Natural killer cell (primary cell): ENCODE results near the gene PRKAA2. TPM values are rescaled to one million over a fixed set of nuclear protein-coding genes. Genes with fewer than 3 reads are reported as not detected.

Experiments
- ATAC-seq, 3 donors: fragments of 150-1000 bp in 2 of 3; fragments of 200-7000 bp in 1 of 3; cut with Tn5 transposase; 1 replicate in 1 of 3; 2 replicates in 2 of 3; pipeline ENCODE4 v1.10.0; 2021; ENCODE audit warnings: mild to moderate bottlenecking in 2 of 3, moderate library complexity in 2 of 3
- DNase-seq, 2 donors: peaks; one replicate each; pipeline versions ENCODE4 v3.0.0 to v3.0.0-alpha.2; 2013 to 2021; ENCODE audit warnings: mixed read lengths in 1 of 2
- H3K27ac ChIP-seq: one replicate; pipeline ENCODE4 v1.5.1; 2013; ENCODE audit warnings: mild to moderate bottlenecking, low read length
- H3K27me3 ChIP-seq: one replicate; pipeline ENCODE4 v1.6.1; 2013; ENCODE audit warnings: low read length; ENCODE audit not compliant: control insufficient read depth, insufficient read depth
- H3K36me3 ChIP-seq: one replicate; pipeline ENCODE4 v1.6.1; 2013; ENCODE audit warnings: low read length; ENCODE audit not compliant: control insufficient read depth, insufficient read depth
- H3K4me1 ChIP-seq: one replicate; pipeline ENCODE4 v1.6.1; 2013; ENCODE audit warnings: low read length; ENCODE audit not compliant: control insufficient read depth, insufficient read depth
- H3K4me3 ChIP-seq: one replicate; pipeline ENCODE4 v1.5.1; 2013; ENCODE audit warnings: low read length
- H3K9me3 ChIP-seq: one replicate; pipeline ENCODE4 v1.6.1; 2013; ENCODE audit warnings: low read length; ENCODE audit not compliant: control insufficient read depth, insufficient read depth
- H3K27ac Mint-ChIP-seq, 2 donors: one replicate each; pipeline ENCODE4 v1.8.0; 2022; ENCODE audit warnings: mild to moderate bottlenecking in 2 of 2, mixed read lengths in 2 of 2, moderate library complexity in 1 of 2
- H3K27me3 Mint-ChIP-seq, 2 donors: one replicate each; pipeline ENCODE4 v1.8.0; 2022; ENCODE audit warnings: low read depth in 2 of 2, mixed read lengths in 2 of 2
- H3K36me3 Mint-ChIP-seq: one replicate; pipeline ENCODE4 v1.8.0; 2022; ENCODE audit warnings: mixed read lengths
- H3K4me1 Mint-ChIP-seq, 2 donors: one replicate each; pipeline ENCODE4 v1.8.0; 2022; ENCODE audit warnings: mixed read lengths in 2 of 2
- H3K4me3 Mint-ChIP-seq: one replicate; pipeline ENCODE4 v1.8.0; 2022; ENCODE audit warnings: mild to moderate bottlenecking, moderate library complexity, mixed read lengths
- H3K9me3 Mint-ChIP-seq, 2 donors: one replicate each; pipeline ENCODE4 v1.8.0; 2022; ENCODE audit warnings: mixed read lengths in 2 of 2
- WGBS: methylation state at CpG from one replicate; pipeline ENCODE4 v1.1.7; 2013; ENCODE audit warnings: missing lambda C conversion rate; ENCODE audit not compliant: insufficient coverage; 5-methylcytosine and 5-hydroxymethylcytosine counted together
- intact Hi-C: fragments of 100-400 bp; cut with micrococcal nuclease; formaldehyde crosslinking; loops from one replicate; pipeline ENCODE4 v1.14.2; 2022
- total RNA-seq, 4 donors: library from RNA; stranded (reverse); fragments of 120-200 nt in 1 of 4; gene quantifications; one replicate each; pipeline versions ENCODE4 v1.2.3 to v1.2.4, GENCODE V29; 2013 to 2022
- TF ChIP-seq, protein P1 (sequence below): fragments of 200-600 bp; IDR thresholded peaks from one replicate; pipeline ENCODE4 v1.8.0; 2022; ENCODE audit warnings: antibody characterized with exemption

Gene PRKAA2
- total RNA-seq, 3 donors from 2014 or later (not counting 1 experiment from before 2014, with no cell fraction given), result not detected

DNA sequence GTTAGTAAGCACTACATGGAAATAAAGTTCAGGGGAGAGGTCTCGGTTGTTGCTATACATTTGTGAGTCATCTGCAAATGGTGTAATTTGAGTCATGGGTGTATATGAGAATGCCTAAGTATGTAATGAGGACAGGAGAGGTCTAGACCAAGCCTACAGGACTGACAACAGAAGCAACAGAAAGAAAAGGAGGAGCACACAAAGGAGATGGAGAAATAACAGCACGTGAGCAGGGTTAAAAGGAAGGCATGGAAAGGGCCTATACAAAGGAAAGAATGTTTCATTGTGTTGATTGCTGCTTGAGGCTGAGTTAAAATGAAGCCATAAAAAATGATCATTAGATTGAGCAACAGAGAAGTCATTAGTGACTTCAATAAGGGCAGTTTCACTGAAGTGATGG lies 28.0 kb upstream of the PRKAA2 start:
- no peaks in the 10 kb centered on the region for H3K4me1 Mint-ChIP-seq

DNA sequence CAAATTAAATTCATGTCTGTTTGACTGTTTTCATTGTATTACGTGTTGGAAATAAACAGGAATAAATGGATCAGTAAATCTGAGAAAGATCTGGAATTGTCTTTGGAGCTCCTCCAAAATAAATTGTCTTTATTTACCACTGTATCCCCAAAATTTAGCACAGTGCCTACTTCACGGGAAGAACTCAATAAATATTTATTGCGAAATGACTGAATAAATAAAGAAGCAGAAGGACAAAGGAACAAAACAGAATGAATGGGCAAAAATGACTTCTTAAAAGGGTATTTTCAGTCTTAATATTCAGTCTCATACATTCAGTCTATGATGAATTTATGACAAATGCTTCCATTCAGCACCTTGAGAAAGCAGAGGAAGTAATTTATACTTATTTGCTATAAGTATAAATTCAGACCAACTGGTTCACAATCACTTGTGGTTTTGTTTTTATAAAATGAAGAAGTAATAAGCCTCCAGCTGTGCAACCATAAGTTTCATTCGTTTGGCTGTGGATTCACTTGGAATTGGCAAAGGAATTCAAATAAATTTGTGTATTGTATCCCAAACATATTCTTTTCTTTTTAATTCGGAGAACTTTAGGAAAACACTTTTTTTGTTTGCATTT lies 19.2 kb upstream of the PRKAA2 start:
- intact Hi-C loops, result no loop called here
- no peak overlapping the region for H3K4me3 ChIP-seq
- H3K27me3 Mint-ChIP-seq, result peaks cover 2 to 24% of the 10 kb centered on the region in 2 donors
- no peak overlapping the region for H3K27ac ChIP-seq
- no peaks in the 10 kb centered on the region for H3K4me1 ChIP-seq
- H3K36me3 ChIP-seq, result no peaks in the 10 kb centered on the region
- ATAC-seq (no peak), DNase-seq (no peak)
- TF ChIP-seq, protein P1, sequence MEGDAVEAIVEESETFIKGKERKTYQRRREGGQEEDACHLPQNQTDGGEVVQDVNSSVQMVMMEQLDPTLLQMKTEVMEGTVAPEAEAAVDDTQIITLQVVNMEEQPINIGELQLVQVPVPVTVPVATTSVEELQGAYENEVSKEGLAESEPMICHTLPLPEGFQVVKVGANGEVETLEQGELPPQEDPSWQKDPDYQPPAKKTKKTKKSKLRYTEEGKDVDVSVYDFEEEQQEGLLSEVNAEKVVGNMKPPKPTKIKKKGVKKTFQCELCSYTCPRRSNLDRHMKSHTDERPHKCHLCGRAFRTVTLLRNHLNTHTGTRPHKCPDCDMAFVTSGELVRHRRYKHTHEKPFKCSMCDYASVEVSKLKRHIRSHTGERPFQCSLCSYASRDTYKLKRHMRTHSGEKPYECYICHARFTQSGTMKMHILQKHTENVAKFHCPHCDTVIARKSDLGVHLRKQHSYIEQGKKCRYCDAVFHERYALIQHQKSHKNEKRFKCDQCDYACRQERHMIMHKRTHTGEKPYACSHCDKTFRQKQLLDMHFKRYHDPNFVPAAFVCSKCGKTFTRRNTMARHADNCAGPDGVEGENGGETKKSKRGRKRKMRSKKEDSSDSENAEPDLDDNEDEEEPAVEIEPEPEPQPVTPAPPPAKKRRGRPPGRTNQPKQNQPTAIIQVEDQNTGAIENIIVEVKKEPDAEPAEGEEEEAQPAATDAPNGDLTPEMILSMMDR, result no peak
- no peaks in the 10 kb centered on the region for H3K36me3 Mint-ChIP-seq
- peaks cover 0 to 3% of the 10 kb centered on the region in 2 donors for H3K9me3 Mint-ChIP-seq
- no peaks in the 10 kb centered on the region for H3K4me1 Mint-ChIP-seq
- WGBS, result 47% methylated on average over 3 of the region's 5 CpGs
- H3K27me3 ChIP-seq, result peaks cover 3% of the 10 kb centered on the region
- no peak overlapping the region for H3K27ac Mint-ChIP-seq
- H3K9me3 ChIP-seq, result no peaks in the 10 kb centered on the region
- no peak overlapping the region for H3K4me3 Mint-ChIP-seq

More for the DNA sequence above, 28.0 kb upstream of the PRKAA2 start:
- intact Hi-C loops, result no loop called here
- no peak overlapping the region for H3K4me3 ChIP-seq
- no peak overlapping the region for H3K27ac ChIP-seq
- peaks cover 0 to 4% of the 10 kb centered on the region in 2 donors for H3K9me3 Mint-ChIP-seq
- H3K27ac Mint-ChIP-seq, result no peak overlapping the region
- H3K9me3 ChIP-seq, result no peaks in the 10 kb centered on the region
- H3K27me3 Mint-ChIP-seq, result no peaks in the 10 kb centered on the region
- no peak for DNase-seq
- H3K4me1 ChIP-seq, result no peaks in the 10 kb centered on the region
- no peak for ATAC-seq
- H3K36me3 ChIP-seq, result no peaks in the 10 kb centered on the region
- TF ChIP-seq, protein P1, result no peak
- no peaks in the 10 kb centered on the region for H3K36me3 Mint-ChIP-seq
- H3K4me3 Mint-ChIP-seq, result no peak overlapping the region
- WGBS, result 87% methylated on average over 2 of the region's 2 CpGs
- H3K27me3 ChIP-seq, result no peaks in the 10 kb centered on the region

DNA sequence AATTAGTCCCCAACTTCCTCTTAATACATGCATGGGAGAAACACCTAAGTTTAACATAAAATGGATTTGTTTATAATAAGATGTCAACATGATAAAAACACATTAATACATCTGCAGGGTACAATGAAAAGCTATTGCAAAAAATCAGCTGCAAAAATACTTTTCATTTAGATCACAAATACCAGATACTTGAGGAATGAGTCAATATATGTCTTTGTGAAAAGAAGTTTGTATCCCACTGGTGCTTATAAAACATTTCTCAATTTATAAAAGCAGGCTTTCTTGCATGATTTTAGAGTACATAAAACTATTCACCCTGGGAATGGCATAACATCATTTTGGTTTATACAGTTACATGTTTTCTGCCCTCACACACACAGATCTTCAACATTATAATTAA lies 18.6 kb upstream of the PRKAA2 start:
- H3K27me3 Mint-ChIP-seq, result peaks cover 2 to 24% of the 10 kb centered on the region in 2 donors
- TF ChIP-seq, protein P1, result no peak
- H3K36me3 Mint-ChIP-seq, result no peaks in the 10 kb centered on the region
- Histone ChIP-seq H3K27me3 (peaks cover 3% of the 10 kb centered on the region), H3K4me1 (no peaks in the 10 kb centered on the region), H3K36me3 (no peaks in the 10 kb centered on the region), H3K9me3 (no peaks in the 10 kb centered on the region), H3K4me3 (no peak overlapping the region), H3K27ac (no peak overlapping the region)
- no peak overlapping the region for H3K27ac Mint-ChIP-seq
- H3K9me3 Mint-ChIP-seq, result peaks cover 0 to 3% of the 10 kb centered on the region in 2 donors
- no peak for ATAC-seq
- intact Hi-C loops, result no loop called here
- H3K4me3 Mint-ChIP-seq, result no peak overlapping the region
- no peak for DNase-seq
- no peaks in the 10 kb centered on the region for H3K4me1 Mint-ChIP-seq
